WTC11 (cell line): ENCODE data around the gene HLA-DRB5. TPM values are rescaled to one million over a fixed set of nuclear protein-coding genes. Genes with fewer than 3 reads are reported as not detected.

Experiments
- ATAC-seq: fragments of 200-7000 bp; cut with Tn5 transposase; 2 replicates; pipeline ENCODE4 v1.10.0; 2021; ENCODE audit warnings: mild to moderate bottlenecking, moderate library complexity
- CTCF ChIA-PET: fragments of 300-600 bp; sonication (Branson Sonifier 250); formaldehyde crosslinking; loops from one replicate; lab custom pipeline; 2021; ENCODE audit warnings: antibody characterized with exemption; lab: Charles Lee
- POLR2A ChIA-PET: fragments of 350-600 bp; sonication (Branson Sonifier 250); formaldehyde crosslinking; loops from one replicate; lab custom pipeline; 2021; ENCODE audit warnings: antibody characterized with exemption; lab: Charles Lee
- DNase-seq: peaks from one replicate; pipeline ENCODE4 v3.0.0; 2021; ENCODE audit warnings: low spot score
- H3K27ac Mint-ChIP-seq: 2 replicates; pipeline ENCODE4 v1.8.0; 2021; ENCODE audit warnings: mixed read lengths
- H3K27me3 Mint-ChIP-seq: 2 replicates; pipeline ENCODE4 v1.8.0; 2021; ENCODE audit warnings: low read depth, mild to moderate bottlenecking, moderate library complexity, mixed read lengths
- H3K36me3 Mint-ChIP-seq: 2 replicates; pipeline ENCODE4 v1.8.0; 2021; ENCODE audit warnings: mixed read lengths
- H3K4me1 Mint-ChIP-seq: 2 replicates; pipeline ENCODE4 v1.8.0; 2022; ENCODE audit warnings: mixed read lengths
- H3K4me3 Mint-ChIP-seq: 2 replicates; pipeline ENCODE4 v1.8.0; 2021; ENCODE audit warnings: mild to moderate bottlenecking, moderate library complexity, mixed read lengths
- H3K9me3 Mint-ChIP-seq: 2 replicates; pipeline ENCODE4 v1.8.0; 2021; ENCODE audit warnings: mixed read lengths
- AFF4 ChIP-seq: sonication (generic); formaldehyde crosslinking; IDR thresholded peaks from 2 replicates; pipeline ENCODE4 v1.8.1; 2023; ENCODE audit warnings: mild to moderate bottlenecking, missing genetic modification reagents, borderline replicate concordance
- E2F1 ChIP-seq: sonication (generic); formaldehyde crosslinking; IDR thresholded peaks from 2 replicates; pipeline ENCODE4 v1.8.0; 2022; ENCODE audit warnings: mild to moderate bottlenecking, missing genetic modification reagents
- E2F5 ChIP-seq: sonication (generic); formaldehyde crosslinking; IDR thresholded peaks from 2 replicates; pipeline ENCODE4 v1.8.1; 2022; ENCODE audit warnings: mild to moderate bottlenecking, moderate library complexity, missing genetic modification reagents
- ESRRA ChIP-seq: sonication (generic); formaldehyde crosslinking; IDR thresholded peaks from 2 replicates; pipeline ENCODE4 v1.8.1; 2022; ENCODE audit warnings: mild to moderate bottlenecking, missing genetic modification reagents, borderline replicate concordance
- GABPB1 ChIP-seq: sonication (generic); formaldehyde crosslinking; IDR thresholded peaks from 2 replicates; pipeline ENCODE4 v1.8.1; 2023; ENCODE audit warnings: mild to moderate bottlenecking, missing genetic modification reagents
- GRHL2 ChIP-seq: fragments of 250-450 bp; sonication (Bioruptor Pico); IDR thresholded peaks from 2 replicates; pipeline ENCODE4 v1.8.0; 2022; ENCODE audit warnings: mild to moderate bottlenecking, moderate library complexity; ENCODE audit not compliant: insufficient replicate concordance, severe bottlenecking
- KAT7 ChIP-seq: sonication (generic); formaldehyde crosslinking; IDR thresholded peaks from 2 replicates; pipeline ENCODE4 v1.8.1; 2023; ENCODE audit warnings: missing genetic modification reagents, mild to moderate bottlenecking, borderline replicate concordance
- MYBL2 ChIP-seq: sonication (generic); formaldehyde crosslinking; IDR thresholded peaks from 2 replicates; pipeline ENCODE4 v1.8.1; 2023; ENCODE audit warnings: mild to moderate bottlenecking, moderate library complexity, missing genetic modification reagents
- NR1H2 ChIP-seq: sonication (generic); formaldehyde crosslinking; IDR thresholded peaks from 2 replicates; pipeline ENCODE4 v1.9.0; 2021; ENCODE audit warnings: mild to moderate bottlenecking, moderate library complexity, missing genetic modification reagents
- NR3C1 ChIP-seq: sonication (generic); formaldehyde crosslinking; conservative IDR thresholded peaks from 2 replicates; pipeline ENCODE4 v1.8.1; 2023; ENCODE audit warnings: low read depth, mild to moderate bottlenecking, missing genetic modification reagents
- SP1 ChIP-seq: sonication (generic); formaldehyde crosslinking; conservative IDR thresholded peaks from 2 replicates; pipeline ENCODE4 v1.8.1; 2022; ENCODE audit warnings: missing genetic modification reagents
- USF2 ChIP-seq: sonication (generic); formaldehyde crosslinking; IDR thresholded peaks from 2 replicates; pipeline ENCODE4 v1.8.1; 2023; ENCODE audit warnings: mild to moderate bottlenecking, missing genetic modification reagents, moderate library complexity
- ZBTB21 ChIP-seq: sonication (generic); formaldehyde crosslinking; IDR thresholded peaks from 2 replicates; pipeline ENCODE4 v1.8.1; 2023; ENCODE audit warnings: mild to moderate bottlenecking, missing genetic modification reagents, borderline replicate concordance
- ZBTB43 ChIP-seq: sonication (generic); formaldehyde crosslinking; IDR thresholded peaks from 2 replicates; pipeline ENCODE4 v1.8.1; 2023; ENCODE audit warnings: mild to moderate bottlenecking, missing genetic modification reagents
- ZNF425 ChIP-seq: fragments of 250-450 bp; sonication (Bioruptor Pico); conservative IDR thresholded peaks from 2 replicates; pipeline ENCODE4 v1.9.0; 2021; ENCODE audit warnings: mild to moderate bottlenecking
- ZNF671 ChIP-seq: fragments of 250-450 bp; sonication (Bioruptor Pico); IDR thresholded peaks from 2 replicates; pipeline ENCODE4 v1.8.0; 2021; ENCODE audit warnings: mild to moderate bottlenecking
- total RNA-seq: library from RNA; stranded (reverse); gene quantifications from 3 replicates; pipeline ENCODE4 v1.2.3, GENCODE V29; 2021

Gene HLA-DRB5
- total RNA-seq, 1 experiment from 2014 or later, result not detected

- no peak for ATAC-seq
- H3K27ac Mint-ChIP-seq, result no peak overlapping the region
- H3K27me3 Mint-ChIP-seq, result peaks cover 30% of the 10 kb centered on the region
- no peaks in the 10 kb centered on the region for H3K4me1 Mint-ChIP-seq
- no peaks in the 10 kb centered on the region for H3K9me3 Mint-ChIP-seq
- no peaks in the 10 kb centered on the region for H3K36me3 Mint-ChIP-seq
- no peak overlapping the region for H3K4me3 Mint-ChIP-seq
- POLR2A ChIA-PET, result no interaction called here
- TF ChIP-seq USF2 (no peak), AFF4 (CRISPR knock-in tag) (no peak), GRHL2 (CRISPR knock-in tag) (no peak), ZNF671 (CRISPR knock-in tag) (no peak), SP1 (CRISPR knock-in tag) (no peak), MYBL2 (CRISPR knock-in tag) (no peak), E2F5 (CRISPR knock-in tag) (no peak), KAT7 (CRISPR knock-in tag) (no peak), E2F1 (CRISPR knock-in tag) (no peak), NR3C1 (CRISPR knock-in tag) (no peak), GABPB1 (no peak), ESRRA (CRISPR knock-in tag) (no peak), ZBTB43 (CRISPR knock-in tag) (no peak)
- CTCF ChIA-PET, result no interaction called here
- no peak for DNase-seq
Measured at GRCh38 chr6:32519118-32519909, 10.8 kb downstream of the HLA-DRB5 start.

- H3K4me3 Mint-ChIP-seq, result no peak overlapping the region
- H3K4me1 Mint-ChIP-seq, result no peaks in the 10 kb centered on the region
- TF ChIP-seq NR1H2 (CRISPR knock-in tag), result no peak
- TF ChIP-seq ZBTB21 (CRISPR knock-in tag), result no peak
- no peak for TF ChIP-seq ZNF425
- TF ChIP-seq GABPB1, result no peak
- no peak for TF ChIP-seq E2F1 (CRISPR knock-in tag)
- ATAC-seq (no peak), DNase-seq (no peak)
- ChIA-PET CTCF (no interaction called here), POLR2A (no interaction called here)
- H3K27me3 Mint-ChIP-seq, result peaks cover 16% of the 10 kb centered on the region
- no peaks in the 10 kb centered on the region for H3K9me3 Mint-ChIP-seq
- H3K36me3 Mint-ChIP-seq, result no peaks in the 10 kb centered on the region
- H3K27ac Mint-ChIP-seq, result no peak overlapping the region
Measured at GRCh38 chr6:32517654-32518445, 12.2 kb downstream of the HLA-DRB5 start.
